Hepatocyte (in vitro differentiated cells): ENCODE measurements around the gene RCOR2.

Experiments
- EZH2phosphoT487 ChIP-seq: fragments of 200-600 bp; sonication (generic); IDR thresholded peaks from one replicate; pipeline ENCODE4 v1.6.1; 2018; ENCODE audit warnings: antibody characterized with exemption, mild to moderate bottlenecking, low read depth, moderate library complexity; ENCODE audit not compliant: unreplicated experiment, severe bottlenecking
- TF ChIP-seq, protein P1 (sequence below): fragments of 200-600 bp; sonication (generic); IDR thresholded peaks from 2 replicates; pipeline ENCODE4 v1.5.1; 2016; ENCODE audit warnings: antibody characterized with exemption, mild to moderate bottlenecking; ENCODE audit not compliant: poor library complexity

GRCh38 chr11:63871962-63872799 is 44.8 kb downstream of the RCOR2 start:
- TF ChIP-seq, protein P1, sequence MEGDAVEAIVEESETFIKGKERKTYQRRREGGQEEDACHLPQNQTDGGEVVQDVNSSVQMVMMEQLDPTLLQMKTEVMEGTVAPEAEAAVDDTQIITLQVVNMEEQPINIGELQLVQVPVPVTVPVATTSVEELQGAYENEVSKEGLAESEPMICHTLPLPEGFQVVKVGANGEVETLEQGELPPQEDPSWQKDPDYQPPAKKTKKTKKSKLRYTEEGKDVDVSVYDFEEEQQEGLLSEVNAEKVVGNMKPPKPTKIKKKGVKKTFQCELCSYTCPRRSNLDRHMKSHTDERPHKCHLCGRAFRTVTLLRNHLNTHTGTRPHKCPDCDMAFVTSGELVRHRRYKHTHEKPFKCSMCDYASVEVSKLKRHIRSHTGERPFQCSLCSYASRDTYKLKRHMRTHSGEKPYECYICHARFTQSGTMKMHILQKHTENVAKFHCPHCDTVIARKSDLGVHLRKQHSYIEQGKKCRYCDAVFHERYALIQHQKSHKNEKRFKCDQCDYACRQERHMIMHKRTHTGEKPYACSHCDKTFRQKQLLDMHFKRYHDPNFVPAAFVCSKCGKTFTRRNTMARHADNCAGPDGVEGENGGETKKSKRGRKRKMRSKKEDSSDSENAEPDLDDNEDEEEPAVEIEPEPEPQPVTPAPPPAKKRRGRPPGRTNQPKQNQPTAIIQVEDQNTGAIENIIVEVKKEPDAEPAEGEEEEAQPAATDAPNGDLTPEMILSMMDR, result peak; percentile 60
- TF ChIP-seq EZH2phosphoT487, result no peak
